Measurements from ENCODE around the gene TRMT11. TPM values are rescaled to one million over a fixed set of nuclear protein-coding genes. Genes with fewer than 3 reads are reported as not detected.

TRMT11 gene
- total RNA-seq, 1 experiment from 2014 or later, result 17.9 TPM

- no peaks in the 10 kb centered on the region for H3F3A ChIP-seq (ENCODE audit: low read length, unreplicated experiment)
- DNase-seq (peak; percentile 58), ATAC-seq (peak; percentile 54)
- intact Hi-C loops (cut with micrococcal nuclease), result loop anchor here (1.0 to 5.0 kb wide), 2 partner anchors 16 to 86 kb away; no protein-coding TSS in a partner anchor
- H3K9me3 ChIP-seq (ENCODE audit: low read length), result no peaks in the 10 kb centered on the region
- ChIA-PET CTCF (no interaction called here), POLR2A (ENCODE audit: unreplicated experiment) (interaction anchor here (0.6 kb wide), 1 partner anchor 1138 kb away, joined by 4 read pairs; no protein-coding TSS in a partner anchor)
- peaks cover 10% of the 10 kb centered on the region; the same call in 1 of the 2 replicates for H3K4me1 ChIP-seq (ENCODE audit: insufficient read depth, low read length)
- H3K27ac ChIP-seq (ENCODE audit: low read length), result no peak overlapping the region
- H2AFZ ChIP-seq (ENCODE audit: low read length), result peak overlapping the region; percentile 99
- no peaks in the 10 kb centered on the region for H3K36me3 ChIP-seq (ENCODE audit: low read depth, low read length)
- H4K20me1 ChIP-seq (ENCODE audit: low read length), result no peaks in the 10 kb centered on the region
- BruUV-seq (replicated peaks), result TSS peak; percentile 42
- H3K4me2 ChIP-seq (ENCODE audit: low read length), result peak overlapping the region; percentile 84
- peak overlapping the region; percentile 98 for H3K4me3 ChIP-seq (ENCODE audit: low read length)
- H3K9ac ChIP-seq (ENCODE audit: low read length), result peak overlapping the region; percentile 93
- no peak for TF ChIP-seq CTCF (conservative IDR thresholded peaks at IDR 0.05; ENCODE audit: low read depth, low read length)
- H3K79me2 ChIP-seq (ENCODE audit: low read length), result peaks cover 19% of the 10 kb centered on the region
- no peaks in the 10 kb centered on the region for H3K9me2 ChIP-seq (replicated peaks; ENCODE audit: low read length)
- H3K27me3 ChIP-seq (ENCODE audit: low read length), result no peaks in the 10 kb centered on the region
Measured at GRCh38 chr6:125957845-125958244, 28.5 kb upstream of the TRMT11 start.

- no peaks in the 10 kb centered on the region for H3K9me3 ChIP-seq (ENCODE audit: low read length)
- no peak overlapping the region for H3K9ac ChIP-seq (ENCODE audit: low read length)
- H3K36me3 ChIP-seq (ENCODE audit: low read depth, low read length), result no peaks in the 10 kb centered on the region
- H3K79me2 ChIP-seq (ENCODE audit: low read length), result peaks cover 19% of the 10 kb centered on the region
- H3K27me3 ChIP-seq (ENCODE audit: low read length), result no peaks in the 10 kb centered on the region
- ATAC-seq (no peak), DNase-seq (no peak)
- ChIA-PET POLR2A (ENCODE audit: unreplicated experiment) (no interaction called here), CTCF (interaction anchor here (0.8 kb wide), 1 partner anchor 206 kb away, joined by 3 read pairs; no protein-coding TSS in a partner anchor)
- no peak overlapping the region for H3K27ac ChIP-seq (ENCODE audit: low read length)
- H3K4me1 ChIP-seq (ENCODE audit: insufficient read depth, low read length), result peaks cover 10% of the 10 kb centered on the region; the same call in 1 of the 2 replicates
- BruUV-seq (replicated peaks), result no TSS peak
- TF ChIP-seq EZH2phosphoT487 (IDR thresholded peaks at IDR 0.05; ENCODE audit: borderline replicate concordance, low read length), result no peak
- TF ChIP-seq EZH2 (IDR thresholded peaks at IDR 0.05; ENCODE audit: low read length, unreplicated experiment), result no peak
- TF ChIP-seq CTCF (conservative IDR thresholded peaks at IDR 0.05; ENCODE audit: low read depth, low read length), result no peak
- H2AFZ ChIP-seq (ENCODE audit: low read length), result no peak overlapping the region
- intact Hi-C loops (cut with micrococcal nuclease), result loop anchor here (5.0 kb wide), 1 partner anchor 87 kb away; no protein-coding TSS in a partner anchor
- no peaks in the 10 kb centered on the region for H4K20me1 ChIP-seq (ENCODE audit: low read length)
- no peaks in the 10 kb centered on the region for H3K9me2 ChIP-seq (replicated peaks; ENCODE audit: low read length)
- no peak overlapping the region for H3K4me3 ChIP-seq (ENCODE audit: low read length)
- no peaks in the 10 kb centered on the region for H3F3A ChIP-seq (ENCODE audit: low read length, unreplicated experiment)
- no peak overlapping the region for H3K4me2 ChIP-seq (ENCODE audit: low read length)
Measured at GRCh38 chr6:125959041-125959440, 27.3 kb upstream of the TRMT11 start.

- BruUV-seq (replicated peaks), result no TSS peak
- Histone ChIP-seq H4K20me1 (ENCODE audit: low read length) (no peaks in the 10 kb centered on the region), H3K4me1 (ENCODE audit: insufficient read depth, low read length) (peaks cover 7% of the 10 kb centered on the region; the same call in 1 of the 2 replicates), H3F3A (ENCODE audit: low read length, unreplicated experiment) (no peaks in the 10 kb centered on the region), H3K9me2 (replicated peaks; ENCODE audit: low read length) (no peaks in the 10 kb centered on the region), H3K9me3 (ENCODE audit: low read length) (no peaks in the 10 kb centered on the region), H3K9ac (ENCODE audit: low read length) (no peak overlapping the region), H3K27me3 (ENCODE audit: low read length) (no peaks in the 10 kb centered on the region), H3K27ac (ENCODE audit: low read length) (no peak overlapping the region), H2AFZ (ENCODE audit: low read length) (no peak overlapping the region), H3K36me3 (ENCODE audit: low read depth, low read length) (no peaks in the 10 kb centered on the region), H3K79me2 (ENCODE audit: low read length) (peaks cover 19% of the 10 kb centered on the region), H3K4me3 (ENCODE audit: low read length) (no peak overlapping the region), H3K4me2 (ENCODE audit: low read length) (no peak overlapping the region)
- POLR2A ChIA-PET (ENCODE audit: unreplicated experiment), result no interaction called here
- DNase-seq, result no peak
- no peak for TF ChIP-seq CTCF (conservative IDR thresholded peaks at IDR 0.05; ENCODE audit: low read depth, low read length)
- TF ChIP-seq EZH2phosphoT487 (IDR thresholded peaks at IDR 0.05; ENCODE audit: borderline replicate concordance, low read length), result no peak
- no peak for TF ChIP-seq EZH2 (IDR thresholded peaks at IDR 0.05; ENCODE audit: low read length, unreplicated experiment)
- intact Hi-C loops (cut with micrococcal nuclease), result no loop called here
- CTCF ChIA-PET, result no interaction called here
- ATAC-seq, result no peak
Measured at GRCh38 chr6:125961117-125961516, 25.2 kb upstream of the TRMT11 start.
